AG09319 (cell line): Measurements from ENCODE around the gene GSS.

ENCODE experiments used
- DNase-seq: peaks from one replicate; pipeline ENCODE4 v3.0.0-alpha.2; 2010; ENCODE audit warnings: low read depth; ENCODE audit errors: extremely low read depth
- TF ChIP-seq, protein P1 (sequence below): IDR thresholded peaks from 2 replicates; pipeline ENCODE4 v1.5.1; 2011; ENCODE audit warnings: low read depth, mild to moderate bottlenecking, inconsistent platforms, low read length, moderate library complexity

GSS gene

DNA sequence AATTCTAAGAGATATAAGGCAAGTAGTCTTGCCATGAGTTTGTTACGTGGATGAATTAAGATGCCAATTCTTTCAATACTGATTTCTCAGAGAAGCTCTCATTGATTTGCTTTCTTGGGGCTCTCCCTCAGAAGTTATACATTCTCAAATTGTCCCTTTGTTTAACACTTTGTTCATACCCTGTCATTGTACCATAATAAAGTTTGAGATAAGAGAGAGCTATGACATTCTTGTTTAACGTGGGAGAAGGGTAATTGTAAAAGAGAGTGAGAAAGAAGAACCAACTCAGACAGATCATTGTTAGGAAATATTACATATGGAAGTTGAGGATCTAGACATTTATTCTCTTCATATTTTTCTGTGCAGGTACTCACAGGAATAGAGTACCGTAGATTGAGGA is 60.1 kb downstream of the GSS start:
- DNase-seq, result no peak
- TF ChIP-seq, protein P1, sequence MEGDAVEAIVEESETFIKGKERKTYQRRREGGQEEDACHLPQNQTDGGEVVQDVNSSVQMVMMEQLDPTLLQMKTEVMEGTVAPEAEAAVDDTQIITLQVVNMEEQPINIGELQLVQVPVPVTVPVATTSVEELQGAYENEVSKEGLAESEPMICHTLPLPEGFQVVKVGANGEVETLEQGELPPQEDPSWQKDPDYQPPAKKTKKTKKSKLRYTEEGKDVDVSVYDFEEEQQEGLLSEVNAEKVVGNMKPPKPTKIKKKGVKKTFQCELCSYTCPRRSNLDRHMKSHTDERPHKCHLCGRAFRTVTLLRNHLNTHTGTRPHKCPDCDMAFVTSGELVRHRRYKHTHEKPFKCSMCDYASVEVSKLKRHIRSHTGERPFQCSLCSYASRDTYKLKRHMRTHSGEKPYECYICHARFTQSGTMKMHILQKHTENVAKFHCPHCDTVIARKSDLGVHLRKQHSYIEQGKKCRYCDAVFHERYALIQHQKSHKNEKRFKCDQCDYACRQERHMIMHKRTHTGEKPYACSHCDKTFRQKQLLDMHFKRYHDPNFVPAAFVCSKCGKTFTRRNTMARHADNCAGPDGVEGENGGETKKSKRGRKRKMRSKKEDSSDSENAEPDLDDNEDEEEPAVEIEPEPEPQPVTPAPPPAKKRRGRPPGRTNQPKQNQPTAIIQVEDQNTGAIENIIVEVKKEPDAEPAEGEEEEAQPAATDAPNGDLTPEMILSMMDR, result no peak

DNA sequence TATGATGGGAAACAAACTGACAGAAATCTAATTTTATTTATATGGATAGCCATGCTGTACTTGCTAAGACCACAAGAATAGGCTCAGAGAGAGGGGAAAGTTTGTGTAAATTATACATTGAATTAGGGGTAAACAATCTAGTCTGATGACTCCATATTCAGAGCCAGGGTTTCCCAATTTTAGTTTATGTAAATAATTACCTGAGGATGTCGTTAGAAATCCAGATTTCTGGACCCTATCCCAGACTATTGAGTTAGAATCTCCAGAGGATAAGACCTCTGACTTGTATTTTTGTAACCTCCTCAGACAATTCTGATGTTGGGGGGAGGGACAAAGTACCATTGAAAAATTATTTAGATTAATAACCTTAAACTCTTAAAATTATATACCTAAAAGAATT is 60.9 kb downstream of the GSS start:
- TF ChIP-seq, protein P1, result no peak
- no peak for DNase-seq

DNA sequence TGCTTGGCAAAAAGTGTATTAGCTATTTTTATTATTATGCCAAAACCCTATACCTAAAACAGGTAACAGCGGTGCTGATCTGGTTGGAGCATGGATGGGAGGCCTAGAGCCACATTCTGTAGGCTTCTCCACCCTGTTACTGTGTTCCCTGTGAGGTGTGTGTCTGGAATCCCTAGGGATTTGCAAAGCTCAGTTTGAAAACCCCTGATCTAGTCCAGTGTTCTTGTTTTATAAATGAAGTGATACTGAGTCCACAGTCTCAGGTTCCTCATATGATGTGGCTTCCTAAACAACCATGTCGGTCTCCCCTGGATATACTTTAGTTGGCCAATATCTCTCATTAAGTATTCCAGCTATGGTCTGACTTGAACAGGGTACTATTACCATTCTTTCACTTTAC is 62.9 kb downstream of the GSS start:
- DNase-seq, result no peak

DNA sequence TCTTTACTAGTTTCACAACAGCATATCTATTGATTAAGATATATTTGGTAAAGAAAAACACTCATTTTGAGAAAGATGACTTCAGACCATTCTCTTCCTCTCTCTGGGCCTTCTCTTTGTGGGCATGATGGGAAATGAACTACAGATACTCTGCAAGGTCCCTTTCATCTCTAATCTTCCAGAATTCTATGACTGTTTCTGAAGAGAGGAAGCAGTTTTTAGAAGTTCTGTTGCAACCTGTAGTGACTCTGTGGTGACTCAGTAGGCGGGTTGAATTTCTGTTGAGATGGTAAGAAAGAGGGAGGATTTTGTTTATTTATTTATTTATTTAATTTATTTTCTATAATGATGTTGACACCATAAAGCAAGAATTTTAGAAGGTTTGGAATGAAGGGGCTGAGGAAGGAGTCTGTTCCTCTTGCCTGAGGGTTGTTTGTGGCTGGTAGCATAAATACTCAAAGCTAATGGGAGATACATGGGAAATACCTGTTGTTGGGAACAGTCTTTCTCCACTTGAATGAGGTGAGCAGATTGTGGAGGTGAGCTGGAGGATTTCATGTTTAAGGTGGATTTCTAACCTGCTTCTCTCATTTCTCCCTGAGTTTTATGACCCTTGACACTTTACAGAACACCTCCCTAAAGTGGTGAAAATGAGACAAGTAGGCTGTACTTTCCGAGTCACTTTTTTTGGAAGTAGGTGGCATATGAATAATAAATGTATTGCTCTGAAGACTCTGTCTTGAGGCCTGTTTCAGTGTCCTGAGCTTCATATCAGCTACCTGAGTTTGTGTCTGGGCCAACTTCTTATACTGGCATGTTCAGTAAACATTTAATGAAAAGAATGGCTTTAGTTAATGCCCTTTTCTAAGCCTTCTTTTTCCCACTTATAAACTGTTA is 64.2 kb downstream of the GSS start:
- TF ChIP-seq, protein P1, result no peak
- peak; percentile 46 for DNase-seq

More for the DNA sequence above, 62.9 kb downstream of the GSS start:
- TF ChIP-seq, protein P1, result no peak

DNA sequence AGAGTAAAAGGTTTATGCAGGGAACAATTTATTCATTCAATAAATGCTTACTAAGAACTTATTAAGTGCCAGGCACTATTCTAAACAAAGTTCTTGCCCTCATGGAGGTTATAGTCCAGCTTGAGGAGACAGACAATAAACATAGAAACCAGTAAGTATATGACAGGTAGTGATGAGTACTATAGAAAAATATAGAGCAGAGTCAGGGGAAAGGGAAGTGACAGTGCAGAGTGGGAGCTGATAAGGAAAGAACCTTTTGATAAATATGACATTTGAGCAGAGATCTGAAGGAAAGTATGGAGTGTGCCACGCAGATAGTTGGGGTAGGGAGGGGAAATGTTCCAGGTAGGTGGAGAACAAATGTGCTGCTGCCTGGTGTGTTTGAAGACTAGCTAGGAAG is 67.1 kb downstream of the GSS start:
- DNase-seq, result no peak
- TF ChIP-seq, protein P1, result no peak

DNA sequence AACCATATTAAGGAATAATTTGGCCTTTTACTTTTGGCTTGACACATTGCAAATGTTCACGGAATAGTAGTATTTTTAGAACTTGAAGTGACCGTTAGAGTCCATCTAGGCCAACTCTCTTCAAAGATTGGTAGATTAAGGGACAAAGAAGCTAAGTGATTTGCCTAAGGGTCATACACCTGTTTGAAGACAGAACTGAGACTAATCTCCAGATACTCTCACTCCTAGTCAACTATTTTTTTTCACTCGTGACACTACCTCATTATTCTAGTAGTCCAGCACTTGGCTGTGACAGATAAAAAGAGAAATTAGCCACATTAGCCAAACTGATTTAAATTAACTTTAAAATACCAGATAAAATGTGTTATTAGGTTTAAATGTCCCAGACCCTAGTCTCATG is 68.6 kb downstream of the GSS start:
- no peak for DNase-seq
- TF ChIP-seq, protein P1, result no peak

DNA sequence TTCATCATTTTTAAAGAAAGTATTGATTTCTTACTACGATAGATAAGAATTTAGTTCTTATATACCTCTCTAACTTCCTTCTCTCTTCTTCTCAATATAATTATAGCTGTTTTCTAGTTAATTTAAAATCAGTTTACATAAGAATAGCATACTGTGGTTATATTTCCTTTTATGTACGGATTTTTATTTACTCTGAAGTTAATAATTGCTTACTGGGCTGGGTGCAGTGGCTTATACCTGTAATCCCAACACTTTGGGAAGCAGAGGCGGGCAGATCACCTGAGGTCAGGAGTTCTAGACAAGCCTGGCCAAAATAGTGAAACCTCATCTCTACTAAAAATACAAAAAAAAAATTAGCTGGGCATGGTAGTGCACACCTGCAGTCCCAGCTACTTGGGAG is 69.5 kb downstream of the GSS start:
- TF ChIP-seq, protein P1, result no peak
- no peak for DNase-seq
